H1 (cell line): ENCODE results near the gene RRBP1. TPM values are rescaled to one million over a fixed set of nuclear protein-coding genes. Genes with fewer than 3 reads are reported as not detected.

Experiments used
- CTCF ChIA-PET: fragments of 300-600 bp; sonication (Branson Sonifier 250); formaldehyde crosslinking; loops from one replicate; lab custom pipeline; 2021; ENCODE audit not compliant: partially characterized antibody; lab: Charles Lee
- POLR2A ChIA-PET: fragments of 300-600 bp; sonication (Branson Sonifier 250); formaldehyde crosslinking; loops from one replicate; lab custom pipeline; 2021; ENCODE audit warnings: inconsistent platforms; ENCODE audit not compliant: partially characterized antibody; lab: Charles Lee
- DNase-seq, 2 experiments: peaks; one replicate each; pipeline versions ENCODE4 v3.0.0 to v3.0.0-alpha.2; 2010 to 2022; ENCODE audit warnings: low spot score in 2 of 2, low read depth in 1 of 2, mixed read lengths in 1 of 2
- FAIRE-seq: peaks from 2 replicates; lab custom pipeline; 2011; peaks lifted over from hg19 to GRCh38; lab: Jason Lieb, UNC
- H2AFZ ChIP-seq: 2 replicates; pipeline ENCODE4 v1.8.1; 2012; ENCODE audit warnings: low read length, inconsistent platforms
- H2AK5ac ChIP-seq: 2 replicates; pipeline ENCODE4 v1.6.1; 2013; ENCODE audit warnings: low read depth, low read length
- H2BK120ac ChIP-seq: replicated peaks from 2 replicates; pipeline ENCODE3; 2013; ENCODE audit warnings: low read depth, low read length, inconsistent platforms
- H2BK12ac ChIP-seq: 2 replicates; pipeline ENCODE4 v1.6.1; 2013; ENCODE audit warnings: low read depth, low read length
- H2BK15ac ChIP-seq: 2 replicates; pipeline ENCODE4 v1.6.1; 2013; ENCODE audit warnings: low read length
- H2BK20ac ChIP-seq: 2 replicates; pipeline ENCODE4 v1.6.1; 2013; ENCODE audit warnings: low read length
- H2BK5ac ChIP-seq: 2 replicates; pipeline ENCODE4 v1.6.1; 2013; ENCODE audit warnings: low read depth, low read length
- H3K14ac ChIP-seq: 2 replicates; pipeline ENCODE4 v1.6.1; 2013; ENCODE audit warnings: inconsistent platforms; ENCODE audit not compliant: insufficient read length
- H3K18ac ChIP-seq: 2 replicates; pipeline ENCODE4 v1.6.1; 2013; ENCODE audit warnings: low read length; ENCODE audit errors: extremely low read depth
- H3K23ac ChIP-seq: 2 replicates; pipeline ENCODE4 v1.6.1; 2013; ENCODE audit warnings: inconsistent platforms; ENCODE audit not compliant: insufficient read length
- H3K23me2 ChIP-seq: 2 replicates; pipeline ENCODE4 v1.6.1; 2013; ENCODE audit warnings: low read depth, low read length
- H3K27ac ChIP-seq: 2 replicates; pipeline ENCODE4 v1.6.1; 2011; ENCODE audit warnings: low read depth, low read length, inconsistent platforms
- H3K27me3 ChIP-seq, 4 experiments: replicated peaks in 1 of 4; 1 replicate in 1 of 4; 2 replicates in 3 of 4; pipeline versions ENCODE4 v1.6.1 to v1.8.1; 2011 to 2013; ENCODE audit warnings: low read length in 3 of 4, mild to moderate bottlenecking in 3 of 4, inconsistent platforms in 2 of 4, mixed read lengths in 2 of 4, moderate library complexity in 1 of 4; ENCODE audit not compliant: control insufficient read depth in 3 of 4, insufficient read depth in 3 of 4; ENCODE audit errors: extremely low read depth in 1 of 4
- H3K36me3 ChIP-seq, 4 experiments: 2 replicates each; pipeline versions ENCODE4 v1.6.1 to v1.8.1; 2011 to 2013; ENCODE audit warnings: mild to moderate bottlenecking in 4 of 4, low read length in 3 of 4, moderate library complexity in 2 of 4, control low read depth in 1 of 4, inconsistent platforms in 1 of 4; ENCODE audit not compliant: insufficient read depth in 4 of 4, control insufficient read depth in 2 of 4
- H3K4ac ChIP-seq: replicated peaks from 2 replicates; pipeline ENCODE3; 2013; ENCODE audit warnings: low read length, low read depth, mixed read lengths, inconsistent platforms; ENCODE audit not compliant: insufficient read length
- H3K4me1 ChIP-seq, 4 experiments: replicated peaks in 1 of 4; 1 replicate in 1 of 4; 2 replicates in 3 of 4; pipeline versions ENCODE4 v1.6.1 to v1.8.1; 2011 to 2013; ENCODE audit warnings: low read length in 3 of 4, inconsistent platforms in 2 of 4, mixed read lengths in 1 of 4; ENCODE audit not compliant: insufficient read depth in 4 of 4, control insufficient read depth in 3 of 4
- H3K4me2 ChIP-seq, 2 experiments: 2 replicates each; pipeline versions ENCODE4 v1.6.1 to v1.8.1; 2011 to 2013; ENCODE audit warnings: low read depth in 2 of 2, low read length in 2 of 2, control low read depth in 1 of 2, inconsistent platforms in 1 of 2, mild to moderate bottlenecking in 1 of 2; ENCODE audit not compliant: insufficient read depth in 1 of 2
- H3K4me3 ChIP-seq, 4 experiments: fragments of 200-600, 300-600 bp in 1 of 4; sonication (generic), shearing (Covaris generic), sonication (Bioruptor Twin) in 1 of 4; 2 replicates each; pipeline versions ENCODE4 v1.5.1 to v1.8.1; 2011 to 2016; ENCODE audit warnings: low read length in 4 of 4, low read depth in 3 of 4, control low read depth in 2 of 4, inconsistent platforms in 2 of 4, mild to moderate bottlenecking in 2 of 4, mixed read lengths in 1 of 4, moderate library complexity in 1 of 4; ENCODE audit not compliant: insufficient read depth in 2 of 4; ENCODE audit errors: extremely low read depth in 1 of 4
- H3K56ac ChIP-seq: replicated peaks from 2 replicates; pipeline ENCODE3; 2013; ENCODE audit warnings: low read depth, mild to moderate bottlenecking, mixed read lengths, low read length, inconsistent platforms; ENCODE audit not compliant: insufficient read length
- H3K79me1 ChIP-seq: 2 replicates; pipeline ENCODE4 v1.6.1; 2013; ENCODE audit warnings: low read depth, low read length, control low read depth
- H3K79me2 ChIP-seq, 2 experiments: 2 replicates each; pipeline versions ENCODE4 v1.6.1 to v1.8.1; 2012 to 2013; ENCODE audit warnings: low read length in 2 of 2, mild to moderate bottlenecking in 2 of 2, inconsistent platforms in 1 of 2; ENCODE audit not compliant: insufficient read depth in 2 of 2, control insufficient read depth in 1 of 2
- H3K9ac ChIP-seq, 4 experiments: replicated peaks in 1 of 4; 1 replicate in 1 of 4; 2 replicates in 3 of 4; pipeline versions ENCODE4 v1.6.1 to v1.8.1; 2011 to 2013; ENCODE audit warnings: low read depth in 3 of 4, low read length in 3 of 4, control low read depth in 2 of 4, mild to moderate bottlenecking in 2 of 4, moderate library complexity in 2 of 4, inconsistent platforms in 1 of 4; ENCODE audit errors: extremely low read depth in 1 of 4
- H3K9me3 ChIP-seq, 2 experiments: 2 replicates each; pipeline versions ENCODE4 v1.6.1 to v1.8.1; 2012 to 2013; ENCODE audit warnings: mild to moderate bottlenecking in 2 of 2, moderate library complexity in 2 of 2, control low read depth in 1 of 2, inconsistent platforms in 1 of 2, low read depth in 1 of 2, low read length in 1 of 2, mixed read lengths in 1 of 2; ENCODE audit not compliant: insufficient read depth in 2 of 2
- H4K20me1 ChIP-seq, 2 experiments: replicated peaks in 1 of 2; 2 replicates each; pipeline versions ENCODE3 to v1.8.1; 2011 to 2013; ENCODE audit warnings: inconsistent platforms in 2 of 2, low read length in 2 of 2, mild to moderate bottlenecking in 1 of 2; ENCODE audit not compliant: insufficient read depth in 2 of 2, control insufficient read depth in 1 of 2
- H4K5ac ChIP-seq: 2 replicates; pipeline ENCODE4 v1.6.1; 2013; ENCODE audit warnings: low read length, low read depth, mixed read lengths, inconsistent platforms; ENCODE audit not compliant: insufficient read length
- H4K8ac ChIP-seq: 2 replicates; pipeline ENCODE4 v1.8.0; 2013; ENCODE audit warnings: mild to moderate bottlenecking, moderate library complexity, low read length, inconsistent platforms; ENCODE audit not compliant: insufficient read depth; ENCODE audit errors: extremely low read depth
- H4K91ac ChIP-seq: replicated peaks from 2 replicates; pipeline ENCODE3; 2013; ENCODE audit warnings: low read length, mixed read lengths, inconsistent platforms; ENCODE audit not compliant: insufficient read length
- PHF8 ChIP-seq: fragments of 200-600 bp; sonication (generic); conservative IDR thresholded peaks from 2 replicates; pipeline ENCODE4 v1.7.1; 2012; ENCODE audit warnings: low read depth, mild to moderate bottlenecking, inconsistent platforms, low read length, moderate library complexity
- WGBS, 2 experiments: shearing (Covaris generic) in 1 of 2; methylation state at CpG; one replicate each; pipeline versions ENCODE4 v1.1.6 to v1.1.7; 2013 to 2015; ENCODE audit warnings: low lambda C conversion rate in 2 of 2, mixed read lengths in 2 of 2, inconsistent platforms in 1 of 2, low coverage in 1 of 2, missing lambda C conversion rate in 1 of 2; ENCODE audit not compliant: insufficient replicate concordance in 2 of 2, insufficient coverage in 1 of 2, insufficient read length in 1 of 2; ENCODE audit errors: extremely low coverage in 1 of 2, missing lambda C conversion rate in 1 of 2; 5-methylcytosine and 5-hydroxymethylcytosine counted together
- polyA plus RNA-seq, 7 experiments: library from polyadenylated mRNA; depleted of rRNA in 3 of 7; stranded (reverse) in 5 of 7; unstranded in 2 of 7; fragments of >200 nt in 5 of 7; fragments of 200-250 nt in 2 of 7; gene quantifications; 1 replicate in 5 of 7; 2 replicates in 1 of 7; 4 replicates in 1 of 7; pipeline versions ENCODE4 v1.2.1 to v1.2.3, GENCODE V29; 2011 to 2013; ENCODE audit warnings: missing spikeins in 2 of 7, mixed read lengths in 2 of 7
- total RNA-seq: library from RNA; stranded (reverse); fragmentation: NEBNext Ultra II Directional; extraction: Animal tissue kit (Norgen Biotek cat#: 25700); gene quantifications from 2 replicates; pipeline ENCODE4 v1.2.1, GENCODE V29; 2021

The RRBP1 gene
- total and polyA plus RNA-seq, 2 of the 8 experiments (the other 6 are each of a cell fraction or from before 2014, with no cell fraction given), result 15.9 to 157 TPM

DNA sequence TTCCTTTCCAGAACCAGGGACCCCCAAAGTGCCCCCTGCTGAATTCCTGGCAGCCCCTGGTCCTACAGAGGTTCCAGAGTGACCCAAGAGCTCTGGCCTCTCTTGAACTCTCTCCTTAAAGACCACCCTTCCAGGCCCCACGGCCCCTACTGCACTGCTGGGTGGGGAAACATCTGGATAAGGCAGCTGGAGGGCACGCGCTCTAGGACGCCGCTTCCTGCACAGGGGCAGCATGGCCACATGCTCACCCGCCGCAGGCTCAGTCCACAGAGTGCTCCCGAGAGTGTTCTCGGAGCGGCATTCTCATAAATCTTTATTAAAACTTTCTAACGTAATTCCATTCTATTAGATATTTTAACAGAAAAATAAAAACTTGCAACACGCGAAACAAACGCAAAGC is 37.0 kb downstream of the RRBP1 start:
- no peak overlapping the region for H2AFZ ChIP-seq
- FAIRE-seq (no peak), DNase-seq (no peak)
- no peak overlapping the region for H3K18ac ChIP-seq
- peaks cover 0 to 75% of the 10 kb centered on the region in 2 experiments; a peak in 2 of 4 replicates for H3K79me2 ChIP-seq
- no peaks in the 10 kb centered on the region for H3K23me2 ChIP-seq
- no peak overlapping the region for H3K4me2 ChIP-seq
- no peak overlapping the region for H3K9ac ChIP-seq
- no peak overlapping the region for H2BK20ac ChIP-seq
- no peak overlapping the region for H3K23ac ChIP-seq
- H3K14ac ChIP-seq, result no peak overlapping the region
- ChIA-PET CTCF (interaction anchor here (1.3 to 5.9 kb wide), 5 partner anchors 9 to 140 kb away, joined by 4 to 45 read pairs (median 6); no protein-coding TSS in a partner anchor), POLR2A (no interaction called here)
- no peak overlapping the region for H2AK5ac ChIP-seq
- no peak overlapping the region for H3K4ac ChIP-seq
- H4K8ac ChIP-seq, result no peak overlapping the region; the same call in 1 of the 2 replicates
- WGBS, 2 experiments, result 92 to 100% methylated on average over 1 to 14 of the region's 14 CpGs
- no peaks in the 10 kb centered on the region for H3K27me3 ChIP-seq
- H3K4me3 ChIP-seq, result no peak overlapping the region
- H3K27ac ChIP-seq, result no peak overlapping the region
- no peak overlapping the region for H2BK120ac ChIP-seq
- H3K4me1 ChIP-seq, result peaks cover 1 to 6% (median 3%) of the 10 kb centered on the region in 4 experiments; a peak in 5 of 7 replicates
- no peaks in the 10 kb centered on the region for H3K9me3 ChIP-seq
- no peak overlapping the region for H4K91ac ChIP-seq
- H3K36me3 ChIP-seq, result peaks cover 0 to 9% (median 2%) of the 10 kb centered on the region in 4 experiments; a peak in 3 of 8 replicates
- peaks cover 13 to 29% of the 10 kb centered on the region in 2 experiments for H4K20me1 ChIP-seq
- peaks cover 26% of the 10 kb centered on the region for H3K79me1 ChIP-seq
- no peak overlapping the region for H2BK5ac ChIP-seq
- H2BK15ac ChIP-seq, result no peak overlapping the region
- no peak overlapping the region for H3K56ac ChIP-seq
- H4K5ac ChIP-seq, result no peak overlapping the region
- H2BK12ac ChIP-seq, result no peak overlapping the region
- TF ChIP-seq PHF8, result no peak
